Panc1 (cell line): ENCODE data around the gene MRAP. TPM values are rescaled to one million over a fixed set of nuclear protein-coding genes. Genes with fewer than 3 reads are reported as not detected.

Source experiments
- ATAC-seq: fragments of 200-7000 bp; cut with Tn5 transposase; 2 replicates; pipeline ENCODE4 v1.9.1; 2020; ENCODE audit warnings: mild to moderate bottlenecking, moderate library complexity
- BruUV-seq: library from RNA; stranded (reverse); fragments of 400-500 nt; replicated peaks from 2 replicates; lab custom pipeline; 2021; lab: Mats Ljungman, UMichigan
- CTCF ChIA-PET: fragments of 300-600 bp; sonication (Branson Sonifier 250); formaldehyde crosslinking; loops from one replicate; lab custom pipeline; 2022; ENCODE audit warnings: antibody characterized with exemption; lab: Charles Lee
- POLR2A ChIA-PET: fragments of 300-600 bp; sonication (Branson Sonifier 250); formaldehyde crosslinking; loops from one replicate; lab custom pipeline; 2022; ENCODE audit warnings: antibody characterized with exemption; lab: Charles Lee
- DNase-seq: peaks from one replicate; pipeline ENCODE4 v3.0.0-alpha.2; 2010; ENCODE audit warnings: low read depth, low spot score
- H3K27ac ChIP-seq: 2 replicates; pipeline ENCODE4 v1.5.1; 2011; ENCODE audit warnings: mild to moderate bottlenecking, low read length, inconsistent platforms
- H3K27me3 ChIP-seq: fragments of 200-500 bp; sonication (Bioruptor generic); 2 replicates; pipeline ENCODE4 v1.6.0; 2014; ENCODE audit warnings: low read length, inconsistent platforms; ENCODE audit not compliant: control insufficient read depth, insufficient read depth
- H3K36me3 ChIP-seq: fragments of 200-500 bp; sonication (Bioruptor generic); 2 replicates; pipeline ENCODE4 v1.5.1; 2014; ENCODE audit warnings: inconsistent platforms, mild to moderate bottlenecking, low read length, moderate library complexity; ENCODE audit not compliant: control insufficient read depth, insufficient read depth
- H3K4me1 ChIP-seq: 2 replicates; pipeline ENCODE4 v1.5.1; 2011; ENCODE audit warnings: inconsistent platforms, mild to moderate bottlenecking, low read length, moderate library complexity; ENCODE audit not compliant: control insufficient read depth, insufficient read depth
- H3K4me3 ChIP-seq, 2 experiments: 2 replicates each; pipeline ENCODE4 v1.5.1; 2011 to 2012; ENCODE audit warnings: low read depth in 2 of 2, low read length in 2 of 2, mild to moderate bottlenecking in 2 of 2, inconsistent platforms in 1 of 2, moderate library complexity in 1 of 2
- H3K9me3 ChIP-seq: fragments of 200-500 bp; sonication (Bioruptor generic); 2 replicates; pipeline ENCODE4 v1.5.1; 2014; ENCODE audit warnings: low read depth, mild to moderate bottlenecking, inconsistent platforms, low read length, moderate library complexity; ENCODE audit not compliant: control insufficient read depth, insufficient read depth
- CTCF ChIP-seq: fragments of 450-650 bp; IDR thresholded peaks from 2 replicates; pipeline ENCODE4 v1.5.1; 2017; ENCODE audit warnings: mild to moderate bottlenecking
- POLR2AphosphoS5 ChIP-seq: IDR thresholded peaks from 2 replicates; pipeline ENCODE4 v1.6.1; 2012; ENCODE audit warnings: mild to moderate bottlenecking, low read depth, low read length, moderate library complexity
- REST ChIP-seq, 2 experiments: IDR thresholded peaks; 2 replicates each; pipeline ENCODE4 v1.6.1; 2011 to 2012; ENCODE audit warnings: low read depth in 2 of 2, control low read depth in 1 of 2, low read length in 1 of 2, mild to moderate bottlenecking in 1 of 2, moderate library complexity in 1 of 2; ENCODE audit not compliant: insufficient read depth in 1 of 2
- SIN3A ChIP-seq: IDR thresholded peaks from 2 replicates; pipeline ENCODE4 v1.6.1; 2012; ENCODE audit warnings: low read depth, mild to moderate bottlenecking, low read length, moderate library complexity, borderline replicate concordance; ENCODE audit not compliant: insufficient read depth
- TCF7L2 ChIP-seq: IDR thresholded peaks from 2 replicates; pipeline ENCODE4 v1.6.1; 2011; ENCODE audit warnings: mild to moderate bottlenecking, low read depth, low read length, inconsistent platforms
- in situ Hi-C: cut with HindIII; loops from 2 replicates; pipeline ENCODE4 v1.10.0; 2016; ENCODE audit warnings: low sequenced_read_pairs, low pct_unique_long_range_greater_than_20kb
- intact Hi-C: fragments of 100-400 bp; cut with micrococcal nuclease; formaldehyde crosslinking; loops from one replicate; pipeline ENCODE4 v1.10.0; 2022; ENCODE audit not compliant: unreplicated experiment
- total RNA-seq: library from RNA; stranded (reverse); gene quantifications from one replicate; pipeline ENCODE4 v1.2.1, GENCODE V29; 2021; ENCODE audit not compliant: unreplicated experiment

MRAP gene
- total RNA-seq, 1 experiment from 2014 or later: not detected

GRCh38 chr21:32337206-32337605 is 38.6 kb downstream of the MRAP start:
- DNase-seq: no peak
- POLR2A ChIA-PET: no interaction called here
- no peak overlapping the region for H3K27ac ChIP-seq
- intact Hi-C loops: no loop called here
- CTCF ChIA-PET: no interaction called here
- peaks cover 6% of the 10 kb centered on the region for H3K4me1 ChIP-seq
- TF ChIP-seq SIN3A (no peak), REST (IDR thresholded peaks at IDR 0.05; ENCODE audit: insufficient read depth in 1 of 2, low read depth in 2 of 2, low read length in 1 of 2) (no peak), CTCF (no peak), TCF7L2 (no peak), POLR2AphosphoS5 (no peak)
- in situ Hi-C loops: no loop called here
- ATAC-seq: no peak
- H3K36me3 ChIP-seq: peaks cover 14% of the 10 kb centered on the region
- H3K27me3 ChIP-seq: no peaks in the 10 kb centered on the region
- no peaks in the 10 kb centered on the region for H3K9me3 ChIP-seq
- no TSS peak for BruUV-seq
- no peak overlapping the region for H3K4me3 ChIP-seq

- Histone ChIP-seq H3K27me3 (no peaks in the 10 kb centered on the region), H3K36me3 (peaks cover 15% of the 10 kb centered on the region), H3K4me1 (peaks cover 6% of the 10 kb centered on the region), H3K9me3 (no peaks in the 10 kb centered on the region), H3K4me3 (no peak overlapping the region), H3K27ac (no peak overlapping the region)
- TF ChIP-seq REST (IDR thresholded peaks at IDR 0.05; ENCODE audit: insufficient read depth in 1 of 2, low read depth in 2 of 2, low read length in 1 of 2) (no peak), TCF7L2 (no peak), CTCF (no peak), POLR2AphosphoS5 (no peak), SIN3A (no peak)
- DNase-seq (no peak), ATAC-seq (no peak)
- POLR2A ChIA-PET: no interaction called here
- CTCF ChIA-PET: interaction anchor here (0.6 kb wide), 1 partner anchor 262 kb away, joined by 5 read pairs; no protein-coding TSS in a partner anchor
- BruUV-seq: no TSS peak
- in situ Hi-C loops (no loop called here), intact Hi-C loops (no loop called here)
Observed at GRCh38 chr21:32338209-32338921, 39.7 kb downstream of the MRAP start.
